Measurements from ENCODE around the gene DONSON. TPM values are rescaled to one million over a fixed set of nuclear protein-coding genes. Genes with fewer than 3 reads are reported as not detected.

The DONSON gene
- total RNA-seq, 2 donors from 2014 or later = 20.3 to 38.7 TPM

GRCh38 chr21:33541756-33542639 lies 46.5 kb downstream of the DONSON start, which contains the start of gene GART:
GART (minus strand) TSS chr21:33542117; CDS start chr21:33539315, 2,802 bp downstream.
- Mint-ChIP-seq H3K27ac (peak within 1 kb of the TSS; percentile 94 to 99), H3K9me3 (no peaks in the 10 kb centered on the region), H3K36me3 (peaks cover 20% of the 10 kb centered on the region), H3K27me3 (no peaks in the 10 kb centered on the region), H3K4me3 (peak within 1 kb of the TSS; percentile 91), H3K4me1 (ENCODE audit: low read depth in 2 of 2) (peaks cover 34 to 43% of the 10 kb centered on the region in 2 donors)
- DNase-seq (ENCODE audit: low spot score) (peak; percentile 91), ATAC-seq (peak; percentile 84 to 85)

GRCh38 chr21:33541105-33541711 lies 47.3 kb downstream of the DONSON start:
- Mint-ChIP-seq H3K27me3 (no peaks in the 10 kb centered on the region), H3K36me3 (peaks cover 23% of the 10 kb centered on the region), H3K9me3 (no peaks in the 10 kb centered on the region), H3K27ac (peak overlapping the region; percentile 94 to 99), H3K4me3 (peak overlapping the region; percentile 91), H3K4me1 (ENCODE audit: low read depth in 2 of 2) (peaks cover 34 to 43% of the 10 kb centered on the region in 2 donors)
- no peak for ATAC-seq
- no peak for DNase-seq (ENCODE audit: low spot score)

- peaks cover 23% of the 10 kb centered on the region for H3K36me3 Mint-ChIP-seq
- H3K27ac Mint-ChIP-seq = peak overlapping the region; percentile 94 to 99
- peaks cover 32 to 39% of the 10 kb centered on the region in 2 donors for H3K4me1 Mint-ChIP-seq (ENCODE audit: low read depth in 2 of 2)
- DNase-seq (ENCODE audit: low spot score) (no peak), ATAC-seq (no peak)
- no peaks in the 10 kb centered on the region for H3K27me3 Mint-ChIP-seq
- H3K4me3 Mint-ChIP-seq = peak overlapping the region; percentile 91
- H3K9me3 Mint-ChIP-seq = no peaks in the 10 kb centered on the region
Measured at GRCh38 chr21:33540711-33541104, 47.8 kb downstream of the DONSON start.

- Mint-ChIP-seq H3K27me3 (no peaks in the 10 kb centered on the region), H3K27ac (no peak overlapping the region), H3K36me3 (peaks cover 23% of the 10 kb centered on the region), H3K4me1 (ENCODE audit: low read depth in 2 of 2) (peaks cover 32 to 33% of the 10 kb centered on the region in 2 donors), H3K9me3 (no peaks in the 10 kb centered on the region), H3K4me3 (peak overlapping the region; percentile 91)
- ATAC-seq (no peak), DNase-seq (ENCODE audit: low spot score) (no peak)
Measured at GRCh38 chr21:33539616-33540015, 48.9 kb downstream of the DONSON start.

GRCh38 chr21:33537212-33537611 lies 51.3 kb downstream of the DONSON start:
- no peaks in the 10 kb centered on the region for H3K27me3 Mint-ChIP-seq
- H3K4me1 Mint-ChIP-seq (ENCODE audit: low read depth in 2 of 2) = peaks cover 21 to 24% of the 10 kb centered on the region in 2 donors
- H3K4me3 Mint-ChIP-seq = no peak overlapping the region
- H3K36me3 Mint-ChIP-seq = peaks cover 20% of the 10 kb centered on the region
- no peak overlapping the region for H3K27ac Mint-ChIP-seq
- no peak for ATAC-seq
- DNase-seq (ENCODE audit: low spot score) = no peak
- no peaks in the 10 kb centered on the region for H3K9me3 Mint-ChIP-seq

GRCh38 chr21:33531007-33531406 lies 57.5 kb downstream of the DONSON start:
- no peaks in the 10 kb centered on the region for H3K9me3 Mint-ChIP-seq
- H3K27ac Mint-ChIP-seq = no peak overlapping the region
- DNase-seq (ENCODE audit: low spot score) = no peak
- no peak overlapping the region for H3K4me3 Mint-ChIP-seq
- no peak for ATAC-seq
- H3K4me1 Mint-ChIP-seq (ENCODE audit: low read depth in 2 of 2) = peaks cover 0 to 6% of the 10 kb centered on the region in 2 donors
- no peaks in the 10 kb centered on the region for H3K27me3 Mint-ChIP-seq
- peaks cover 41% of the 10 kb centered on the region for H3K36me3 Mint-ChIP-seq

Other genes with a start within 250 kb of the DONSON start
- 1 to 10 TPM in 1 of 2 donors, not detected in 1; 1.6 TPM for gene IFNGR2, start 185.3 kb downstream of the DONSON start, total RNA-seq
- gene TMEM50B, start 108.7 kb downstream of the DONSON start, total RNA-seq = 10 to 100 TPM; 19.5 to 24.7 TPM
- gene DNAJC28, start 97.0 kb downstream of the DONSON start, total RNA-seq = under 1 TPM; 0.52 to 0.86 TPM
- gene GART, start 46.6 kb downstream of the DONSON start, total RNA-seq = 100 to 1,000 TPM; 127 to 163 TPM
- 100 to 1,000 TPM; 307 to 362 TPM for gene SON, start 45.6 kb downstream of the DONSON start, total RNA-seq
- gene CRYZL1, start 53.1 kb upstream of the DONSON start, total RNA-seq = 10 to 100 TPM; 28.0 to 31.7 TPM
- 1 to 10 TPM; 4.0 to 8.1 TPM for gene ITSN1, start 53.8 kb upstream of the DONSON start, total RNA-seq